SK-N-DZ (cell line): ENCODE data around the gene SLC38A1. TPM values are rescaled to one million over a fixed set of nuclear protein-coding genes. Genes with fewer than 3 reads are reported as not detected.
"Not testable (repeated sequence)": the region's sequence is repeated elsewhere in the genome, so short reads cannot be mapped to it uniquely, and the experiment has no call there.

ENCODE experiments used
- DNase-seq: peaks from one replicate; pipeline ENCODE4 v3.0.0-alpha.2; 2015; ENCODE audit warnings: low spot score
- polyA plus RNA-seq, 2 experiments: library from polyadenylated mRNA; depleted of rRNA; stranded (reverse); fragments of >200 nt; gene quantifications; 2 replicates each; pipeline ENCODE4 v1.2.3, GENCODE V29; 2014

The SLC38A1 gene
- 76.3 and 94.1 TPM in 2 replicates for polyA plus RNA-seq (2014; cell fraction: cytosol; rRNA removed)
- polyA plus RNA-seq (2014; cell fraction: nucleus; rRNA removed) = 88.1 and 118 TPM in 2 replicates

DNA sequence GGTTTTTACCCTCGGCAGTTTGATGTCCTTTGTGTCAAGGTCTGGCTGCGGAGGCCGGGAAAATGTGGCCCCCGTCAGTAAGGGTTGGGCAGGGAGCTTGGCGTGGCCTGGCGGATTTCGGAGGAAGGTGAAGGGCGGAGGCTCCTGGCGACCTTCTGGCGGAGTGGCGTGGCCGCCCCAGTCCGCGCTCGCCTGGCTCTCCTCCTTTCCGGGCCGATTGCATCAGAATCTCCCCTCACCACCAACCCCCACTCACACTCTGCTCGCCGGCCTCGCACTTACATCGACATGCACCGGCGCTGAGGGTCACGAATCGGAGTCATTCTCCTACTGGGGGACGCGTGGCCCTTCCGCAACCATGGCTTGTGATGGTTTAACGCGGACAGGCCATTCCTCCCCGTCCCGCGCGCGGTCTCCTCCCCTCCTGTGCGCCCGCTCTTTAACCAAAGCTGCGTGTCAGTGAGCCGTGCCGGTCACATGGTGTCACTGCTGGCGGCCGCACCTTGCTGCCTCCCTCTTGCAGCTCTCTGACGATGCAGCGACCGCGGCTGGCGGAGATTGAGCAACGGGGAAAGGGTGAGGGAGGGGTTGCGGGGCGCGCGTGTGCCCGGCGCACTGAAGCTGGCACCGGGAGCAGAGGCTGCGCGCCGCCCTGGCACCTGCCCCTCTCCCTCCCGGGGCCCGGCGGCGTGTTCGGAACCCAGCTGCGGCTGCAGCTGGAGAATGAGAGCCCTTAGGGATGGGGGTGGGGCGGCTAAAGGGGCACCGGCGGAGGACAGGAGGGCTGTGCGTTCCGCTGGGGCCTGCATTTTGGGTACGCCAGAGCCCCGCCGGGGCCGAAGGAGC lies at the start of gene SLC38A1:
SLC38A1 (minus strand) TSS at position 461 of the 846 bp plus-strand sequence. CDS start 29,243 bp downstream, outside the sequence.
- DNase-seq = peak; percentile 90

GRCh38 chr12:46318037-46318436 lies 49.2 kb upstream of the SLC38A1 start:
- no peak for DNase-seq

- DNase-seq = no peak
Observed at GRCh38 chr12:46304070-46304469, 35.2 kb upstream of the SLC38A1 start.

GRCh38 chr12:46303039-46303666 lies 34.3 kb upstream of the SLC38A1 start:
- peak; percentile 22 for DNase-seq

DNA sequence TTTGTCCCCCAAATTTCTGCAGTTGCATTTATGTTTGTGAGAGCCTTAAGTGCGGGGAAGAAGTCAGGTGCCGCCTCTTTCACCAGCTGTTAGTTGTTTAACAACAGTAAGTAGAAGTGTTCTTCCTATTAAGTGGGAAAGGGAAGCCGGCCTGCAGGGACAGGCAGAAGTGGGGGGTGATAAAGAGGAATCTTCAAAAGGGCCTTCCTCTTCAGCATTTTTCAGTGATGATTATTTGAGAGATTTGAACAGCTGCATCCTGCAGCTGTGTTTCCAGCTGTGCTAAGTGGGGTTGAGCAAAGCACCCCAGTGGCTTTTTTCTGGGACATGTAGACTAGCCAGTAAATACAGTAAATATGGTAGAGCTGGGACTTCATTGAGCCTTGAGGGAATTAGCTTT lies 32.1 kb upstream of the SLC38A1 start:
- DNase-seq = no peak

DNA sequence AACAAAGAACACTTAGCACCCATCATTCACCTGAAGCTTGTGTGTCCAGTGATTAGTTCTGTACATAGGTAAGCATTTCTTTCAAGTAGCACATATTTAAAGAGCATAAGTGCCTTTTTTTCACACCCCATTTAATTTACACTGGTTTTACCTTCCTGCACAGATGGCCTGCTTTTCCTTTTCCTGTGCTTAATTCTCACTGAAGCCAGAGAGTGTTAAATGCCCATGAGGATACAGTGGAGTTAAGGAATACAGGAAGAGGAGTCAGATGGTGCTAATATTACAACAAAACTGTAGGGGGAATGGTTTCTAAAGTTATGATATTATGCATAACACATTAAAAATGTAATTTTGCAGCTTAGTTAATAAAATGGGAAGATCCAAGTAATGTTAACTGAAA lies 31.0 kb upstream of the SLC38A1 start:
- DNase-seq = no peak

DNA sequence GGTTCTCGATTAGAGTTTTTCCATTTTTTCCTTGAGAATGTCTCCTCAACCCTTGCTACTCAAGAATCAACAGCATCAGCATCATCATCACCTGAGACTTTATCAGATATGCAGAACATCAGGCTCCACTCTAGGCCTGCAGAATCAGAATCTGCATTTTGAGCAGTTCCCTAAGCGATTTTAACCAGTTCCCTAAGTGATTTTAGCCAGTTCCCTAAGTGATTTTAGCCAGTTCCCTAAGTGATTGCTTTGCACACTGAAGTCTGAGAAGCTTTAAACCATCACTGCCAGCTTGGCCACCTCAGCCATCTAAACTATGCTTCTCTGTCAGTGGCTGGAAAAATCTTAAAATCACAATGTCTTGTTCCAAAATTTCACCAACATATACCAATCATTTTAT lies 29.4 kb upstream of the SLC38A1 start:
- DNase-seq = no peak

GRCh38 chr12:46296822-46297221 lies 28.0 kb upstream of the SLC38A1 start:
- DNase-seq = no peak

DNA sequence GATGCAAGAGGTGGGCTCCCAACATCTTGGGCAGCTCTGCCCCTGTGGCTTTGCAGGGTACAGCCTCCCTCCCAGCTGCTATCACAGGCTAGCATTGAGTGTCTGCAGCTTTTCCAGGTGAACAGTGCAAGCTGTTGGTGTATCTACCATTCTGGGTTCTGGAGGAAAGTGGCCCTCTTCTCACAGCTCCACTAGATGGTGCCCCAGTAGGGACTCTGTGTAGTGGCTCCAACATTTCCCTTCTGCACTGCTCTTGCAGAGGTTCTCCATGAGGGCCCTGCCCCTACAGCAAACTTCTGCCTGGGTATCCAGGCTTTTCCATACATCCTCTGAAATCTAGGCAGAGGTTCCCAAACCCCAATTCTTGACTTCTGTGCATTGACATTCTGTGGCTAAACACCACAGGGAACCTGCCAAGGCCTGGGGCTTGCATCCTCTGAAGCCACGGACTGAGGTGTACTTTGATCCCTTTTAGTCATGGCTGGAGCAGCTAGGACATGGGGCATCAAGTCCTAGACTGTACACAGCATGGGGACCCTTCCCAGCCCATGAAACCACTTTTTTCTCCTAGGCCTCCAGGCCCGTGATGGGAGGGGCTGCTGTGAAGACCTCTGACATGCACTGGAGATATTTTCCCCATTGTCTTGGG lies 24.0 kb upstream of the SLC38A1 start:
- no peak for DNase-seq

DNA sequence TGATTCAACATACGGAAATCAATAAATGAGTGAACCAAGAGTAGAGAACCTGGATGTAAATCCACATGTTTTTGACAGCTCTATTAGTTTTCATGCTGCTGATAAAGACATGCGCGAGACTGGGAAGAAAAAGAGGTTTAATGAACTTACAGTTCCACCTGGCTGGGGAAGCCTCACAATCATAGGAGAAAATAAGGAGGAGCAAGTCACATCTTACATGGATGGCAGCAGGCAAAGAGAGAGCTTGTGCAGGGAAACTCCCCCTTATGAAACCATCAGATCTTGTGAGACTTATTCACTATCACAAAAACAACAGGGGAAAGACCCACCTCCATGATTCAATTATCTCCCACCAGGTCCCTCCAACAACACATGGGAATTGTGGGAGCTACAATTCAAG lies 23.1 kb upstream of the SLC38A1 start:
- not testable (repeated sequence) for DNase-seq

- DNase-seq = not testable (repeated sequence)
Observed at GRCh38 chr12:46285177-46285576, 16.3 kb upstream of the SLC38A1 start.

DNA sequence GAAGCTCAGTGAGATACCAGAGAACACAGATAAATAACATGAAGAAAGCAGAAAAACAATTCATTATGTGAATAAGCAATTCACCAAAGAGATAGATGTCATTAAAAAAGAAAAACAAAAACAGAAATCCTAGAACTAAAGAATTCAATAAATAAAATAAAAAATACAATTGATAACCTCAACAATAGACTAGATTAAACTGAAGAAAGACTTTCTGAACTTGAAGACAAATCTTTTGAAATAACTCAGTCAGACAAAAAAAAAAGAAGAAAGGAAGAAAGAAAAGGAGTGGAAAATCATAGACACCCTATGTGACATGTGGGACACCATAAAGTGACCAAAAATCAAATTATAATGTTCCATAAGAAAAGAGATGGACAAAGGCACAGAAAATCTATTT lies 14.0 kb upstream of the SLC38A1 start:
- DNase-seq = no peak

DNA sequence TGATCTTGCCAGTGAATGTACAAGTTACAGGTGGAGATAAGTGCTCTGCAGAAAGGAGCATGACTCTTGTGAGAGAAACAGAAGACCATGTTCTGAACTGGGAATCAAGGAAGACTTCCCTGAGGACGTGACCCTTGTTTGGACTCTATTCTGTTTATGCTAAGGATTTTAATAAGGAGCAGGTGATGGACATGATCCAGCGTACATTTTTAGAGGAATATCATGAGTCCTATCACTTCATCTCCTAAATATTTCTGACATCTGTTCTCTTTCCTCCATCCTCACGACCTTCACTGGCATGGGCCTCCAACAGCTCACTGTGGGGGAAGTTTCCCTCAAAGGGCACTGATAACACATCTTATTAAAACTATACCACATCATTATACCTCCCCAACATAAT lies 7.9 kb upstream of the SLC38A1 start:
- no peak for DNase-seq

DNA sequence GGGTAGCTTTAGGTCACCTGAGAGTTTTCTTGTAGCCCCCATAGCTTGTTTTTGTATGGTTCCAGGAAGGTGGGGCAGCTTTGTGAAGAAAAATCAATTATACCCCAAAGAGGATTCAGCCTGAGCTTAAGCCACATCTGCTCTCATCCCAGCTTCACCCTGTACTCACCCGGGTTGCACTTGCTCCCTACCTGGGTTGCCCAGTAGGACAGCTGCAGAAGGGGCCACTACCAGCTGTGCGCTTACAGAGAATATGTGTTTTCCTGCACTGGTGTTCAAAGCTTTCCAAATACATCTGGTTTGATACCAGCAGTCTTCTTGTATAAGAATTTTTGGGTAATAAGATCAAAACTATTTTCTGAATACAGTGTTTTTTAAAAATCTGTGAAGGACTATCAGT lies 3.0 kb upstream of the SLC38A1 start:
- DNase-seq = no peak

- peak; percentile 78 for DNase-seq
Observed at GRCh38 chr12:46269429-46270241, 792 bp upstream of the SLC38A1 start.

- no peak for DNase-seq
Observed at GRCh38 chr12:46267825-46268582, 839 bp downstream of the SLC38A1 start.

GRCh38 chr12:46267575-46267824 lies 1.3 kb downstream of the SLC38A1 start:
- DNase-seq = no peak

- peak; percentile 58 for DNase-seq
Observed at GRCh38 chr12:46266869-46267574, 1.8 kb downstream of the SLC38A1 start.

- peak; percentile 52 for DNase-seq
Observed at GRCh38 chr12:46266382-46266791, 2.5 kb downstream of the SLC38A1 start.

- DNase-seq = no peak
Observed at GRCh38 chr12:46265734-46266133, 3.1 kb downstream of the SLC38A1 start.
